ENCODE measurements around the gene MAP4K1. TPM values are rescaled to one million over a fixed set of nuclear protein-coding genes. Genes with fewer than 3 reads are reported as not detected.

Gene MAP4K1
- total RNA-seq, 1 donor from 2014 or later, result 1.7 TPM

DNA sequence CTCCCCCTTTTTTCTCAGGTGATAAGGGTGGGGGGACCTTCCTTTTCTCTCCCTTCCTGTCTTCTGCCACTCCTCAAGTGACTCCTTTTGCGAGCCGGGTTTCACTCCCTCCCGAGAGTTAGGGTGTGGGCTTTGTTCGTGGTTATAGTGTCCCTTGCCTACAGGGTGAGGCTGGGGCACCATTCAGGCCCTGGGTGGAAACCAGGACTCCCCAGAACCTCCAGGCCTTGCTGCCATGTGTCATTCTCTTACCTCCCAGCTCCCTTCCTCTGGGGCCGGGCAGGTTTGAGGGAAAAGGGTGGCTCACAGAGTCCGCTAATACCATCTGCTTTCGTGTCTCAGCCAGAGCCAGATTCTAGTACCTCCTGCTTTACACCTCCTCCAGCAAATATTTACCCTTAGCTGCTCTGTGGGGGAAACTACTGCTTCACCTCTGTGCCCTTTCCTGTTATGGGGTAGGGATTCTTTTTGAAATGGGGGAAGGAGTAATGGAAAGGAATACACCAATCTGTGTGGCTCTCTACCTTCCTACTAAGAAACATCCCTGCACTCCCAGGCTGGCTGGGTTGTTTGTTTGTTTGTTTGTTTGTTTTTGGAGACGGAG lies 32.5 kb upstream of the MAP4K1 start:
- H3K27me3 ChIP-seq (ENCODE audit: insufficient read depth, low read length), result no peaks in the 10 kb centered on the region
- peaks cover 78% of the 10 kb centered on the region for H3K79me2 ChIP-seq (ENCODE audit: insufficient read depth, low read length)
- no peak for DNase-seq (ENCODE audit: low read depth)
- H3K4me1 Mint-ChIP-seq (ENCODE audit: low read depth, unreplicated experiment), result peaks cover 36% of the 10 kb centered on the region
- H3K27ac ChIP-seq (ENCODE audit: low read depth, low read length), result peak overlapping the region; percentile 99
- H3K4me2 ChIP-seq (ENCODE audit: low read length), result peak overlapping the region; percentile 87
- H3K36me3 ChIP-seq (ENCODE audit: insufficient read depth, low read length), result no peaks in the 10 kb centered on the region
- H3K4me3 Mint-ChIP-seq (ENCODE audit: unreplicated experiment), result peak overlapping the region; percentile 99
- peaks cover 2% of the 10 kb centered on the region for H3K9me3 Mint-ChIP-seq (ENCODE audit: unreplicated experiment)
- H4K20me1 ChIP-seq (ENCODE audit: insufficient read depth, low read length), result peaks cover 73% of the 10 kb centered on the region
- TF ChIP-seq CTCF (IDR thresholded peaks at IDR 0.05; ENCODE audit: insufficient read depth, low read depth, low read length) (no peak), EZH2 (IDR thresholded peaks at IDR 0.05; ENCODE audit: insufficient read depth, low read length) (no peak)
- peak overlapping the region; percentile 94 for H3K4me3 ChIP-seq (ENCODE audit: insufficient read depth, low read depth, low read length)
- FAIRE-seq, result no peak
- peaks cover 50% of the 10 kb centered on the region for H3K4me1 ChIP-seq (ENCODE audit: insufficient read depth, low read length)
- no peak overlapping the region for H2AFZ ChIP-seq (ENCODE audit: low read depth, low read length)
- H3K27me3 Mint-ChIP-seq (ENCODE audit: low read depth, unreplicated experiment), result no peaks in the 10 kb centered on the region
- no peaks in the 10 kb centered on the region for H3K9me3 ChIP-seq (ENCODE audit: insufficient read depth, low read depth, low read length)
- H3K27ac Mint-ChIP-seq (ENCODE audit: unreplicated experiment), result peak overlapping the region; percentile 89
- peak overlapping the region; percentile 100 for H3K9ac ChIP-seq (ENCODE audit: low read length)
- H3K36me3 Mint-ChIP-seq (ENCODE audit: low read depth, unreplicated experiment), result peaks cover 6% of the 10 kb centered on the region

DNA sequence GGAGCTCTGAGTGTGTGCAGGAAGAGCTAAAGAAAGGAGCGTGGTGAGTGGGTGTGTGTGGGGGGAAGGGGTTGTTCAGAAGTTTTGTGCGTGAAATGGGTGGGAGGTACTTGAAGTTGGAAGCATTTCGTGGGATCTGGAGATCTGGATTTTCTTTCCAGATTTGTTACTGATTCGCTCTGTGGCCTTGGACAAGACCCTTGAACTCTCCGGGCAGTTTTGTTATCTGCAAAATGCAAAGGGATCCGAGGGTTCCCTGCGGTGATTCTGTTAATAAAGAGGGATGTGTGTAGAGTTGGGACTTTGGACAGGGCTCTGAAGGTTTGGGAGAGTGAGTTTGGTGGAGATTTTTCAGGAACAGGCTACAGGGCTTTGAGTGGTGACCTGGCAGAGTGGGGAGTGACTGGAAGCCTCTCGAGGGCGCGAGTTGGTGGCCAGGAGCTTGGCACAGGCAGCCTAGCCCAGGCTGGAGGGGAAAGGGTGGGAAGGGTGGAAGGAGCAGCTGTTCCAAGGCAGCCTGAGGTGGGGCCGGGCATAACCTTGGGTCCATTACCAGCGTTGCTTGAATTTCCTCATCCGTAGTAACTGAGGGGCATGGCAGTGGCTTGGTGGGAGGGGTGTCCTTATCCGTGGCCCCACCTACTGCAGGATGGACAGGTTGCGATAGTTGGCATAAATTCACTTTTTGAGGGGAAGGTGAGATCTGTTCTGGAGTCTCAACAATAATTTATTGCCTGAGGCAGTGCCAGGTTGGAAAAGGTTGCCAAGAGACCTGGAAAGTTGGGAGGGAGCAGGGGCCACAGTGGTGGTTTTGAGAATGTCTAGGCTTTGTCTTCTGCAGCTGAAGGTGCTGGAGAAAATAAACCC lies 31.8 kb upstream of the MAP4K1 start:
- Mint-ChIP-seq H3K9me3 (ENCODE audit: unreplicated experiment) (peaks cover 2% of the 10 kb centered on the region), H3K4me1 (ENCODE audit: low read depth, unreplicated experiment) (peaks cover 30% of the 10 kb centered on the region), H3K4me3 (ENCODE audit: unreplicated experiment) (peak overlapping the region; percentile 99), H3K27me3 (ENCODE audit: low read depth, unreplicated experiment) (no peaks in the 10 kb centered on the region), H3K36me3 (ENCODE audit: low read depth, unreplicated experiment) (peaks cover 6% of the 10 kb centered on the region), H3K27ac (ENCODE audit: unreplicated experiment) (peak overlapping the region; percentile 91)
- no peak for TF ChIP-seq CTCF (IDR thresholded peaks at IDR 0.05; ENCODE audit: insufficient read depth, low read depth, low read length)
- no peak for TF ChIP-seq EZH2 (IDR thresholded peaks at IDR 0.05; ENCODE audit: insufficient read depth, low read length)
- Histone ChIP-seq H2AFZ (ENCODE audit: low read depth, low read length) (no peak overlapping the region), H3K9me3 (ENCODE audit: insufficient read depth, low read depth, low read length) (no peaks in the 10 kb centered on the region), H3K4me3 (ENCODE audit: insufficient read depth, low read depth, low read length) (peak overlapping the region; percentile 94), H3K4me2 (ENCODE audit: low read length) (peak overlapping the region; percentile 87), H3K36me3 (ENCODE audit: insufficient read depth, low read length) (no peaks in the 10 kb centered on the region), H4K20me1 (ENCODE audit: insufficient read depth, low read length) (peaks cover 65% of the 10 kb centered on the region), H3K79me2 (ENCODE audit: insufficient read depth, low read length) (peaks cover 71% of the 10 kb centered on the region), H3K27ac (ENCODE audit: low read depth, low read length) (peak overlapping the region; percentile 99), H3K9ac (ENCODE audit: low read length) (peak overlapping the region; percentile 100), H3K27me3 (ENCODE audit: insufficient read depth, low read length) (no peaks in the 10 kb centered on the region), H3K4me1 (ENCODE audit: insufficient read depth, low read length) (peaks cover 43% of the 10 kb centered on the region)
- FAIRE-seq (no peak), DNase-seq (ENCODE audit: low read depth) (no peak)

Data from astrocyte (in vitro differentiated cells and primary cell).